ENCODE measurements around the gene STX10. TPM values are rescaled to one million over a fixed set of nuclear protein-coding genes. Genes with fewer than 3 reads are reported as not detected.

STX10 gene
- total and polyA plus RNA-seq, 9 of the 15 experiments (the other 6 are each of a cell fraction or from before 2014, with no cell fraction given), result 0.51 to 66.3 (median 31.0) TPM

DNA sequence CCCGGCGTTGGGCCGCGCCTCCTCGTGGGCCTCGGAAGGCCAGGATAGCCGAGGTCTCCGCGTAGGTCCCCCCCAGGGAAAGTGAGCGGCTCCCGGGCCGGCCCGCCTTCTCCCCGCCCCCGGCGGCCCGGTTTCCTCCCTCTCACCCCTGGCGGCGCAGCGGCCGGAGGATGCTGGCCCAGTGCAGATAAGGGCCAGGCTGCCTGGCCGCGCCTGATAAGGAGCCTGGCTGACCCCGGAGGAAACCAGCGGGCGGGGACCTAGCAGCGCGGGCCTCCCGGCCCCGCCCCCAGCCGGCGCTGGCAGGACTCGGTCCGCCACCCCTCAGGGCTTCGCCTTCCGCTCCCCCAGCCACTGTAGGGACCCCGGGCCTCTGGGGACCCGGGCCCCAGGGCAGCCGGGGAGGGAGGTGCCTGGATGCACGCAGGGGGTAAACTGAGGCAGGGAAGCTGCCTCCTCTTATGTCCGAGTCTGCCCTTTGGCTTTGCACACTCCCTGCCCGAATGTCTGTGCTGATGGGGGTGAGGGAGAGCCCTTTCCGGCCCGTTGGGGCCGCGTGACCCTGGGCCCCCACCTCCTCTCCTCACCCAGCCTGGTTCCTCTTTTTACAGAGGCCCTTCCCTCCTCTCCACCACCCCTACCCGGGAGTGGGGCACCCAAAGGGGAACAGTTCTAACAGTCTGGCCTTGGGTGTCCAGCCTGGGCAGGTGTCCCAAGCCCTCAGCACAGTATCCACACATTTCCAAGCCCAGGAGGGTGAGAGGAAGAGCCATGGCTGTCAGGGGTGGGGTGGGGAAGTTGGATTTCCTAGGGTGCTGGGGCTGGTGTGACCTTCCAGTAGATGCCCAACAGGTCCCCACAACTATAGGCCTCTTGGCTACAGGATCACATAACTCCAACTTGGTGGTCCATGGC, 47.3 kb downstream of the STX10 start, which contains the start of gene LYL1 (continued):
- TF ChIP-seq SOX6 (IDR thresholded peaks at IDR 0.05) (peak; percentile 97), POLR3A (IDR thresholded peaks at IDR 0.05; ENCODE audit: borderline replicate concordance, extremely low read depth, insufficient read depth, insufficient read length) (no peak), MTA2 (IDR thresholded peaks at IDR 0.05; ENCODE audit: low read depth) (peak; percentile 98), RCOR1 (IDR thresholded peaks at IDR 0.05; ENCODE audit: borderline replicate concordance in 1 of 2, low read depth in 2 of 2, low read length in 2 of 2) (peak in 1 of 2 experiments; percentile 91; a peak in 3 of 4 replicates), SMARCC2 (IDR thresholded peaks at IDR 0.05; ENCODE audit: low read depth) (peak; percentile 90), HNRNPL (IDR thresholded peaks at IDR 0.05; ENCODE audit: low read depth, low read length) (peak; percentile 68; the same call in 1 of the 2 replicates), ZFP36 (IDR thresholded peaks at IDR 0.05; ENCODE audit: low read depth, low read length, partially characterized antibody) (peak; percentile 7), ZFX (CRISPR knock-in tag; IDR thresholded peaks at IDR 0.05) (peak; percentile 87), TCF7 (IDR thresholded peaks at IDR 0.05; ENCODE audit: borderline replicate concordance) (no peak; the same call in 1 of the 2 replicates), TAF9B (IDR thresholded peaks at IDR 0.05; ENCODE audit: partially characterized antibody) (no peak), EZH2 (IDR thresholded peaks at IDR 0.05; ENCODE audit: borderline replicate concordance, low read depth, low read length) (no peak), ZBTB7A (IDR thresholded peaks at IDR 0.05; ENCODE audit: borderline replicate concordance, control insufficient read depth, low read depth, low read length) (peak; percentile 98), ZNF764 (CRISPR knock-in tag; IDR thresholded peaks at IDR 0.05; ENCODE audit: low read depth) (no peak), SIRT6 (IDR thresholded peaks at IDR 0.05; ENCODE audit: low read depth, low read length) (no peak), PCBP2 (IDR thresholded peaks at IDR 0.05; ENCODE audit: low read depth, low read length, poor library complexity, severe bottlenecking) (no peak), MCM7 (IDR thresholded peaks at IDR 0.05) (no peak), ZNF316 (IDR thresholded peaks at IDR 0.05) (no peak), NFXL1 (CRISPR knock-in tag; IDR thresholded peaks at IDR 0.05) (no peak), HDAC8 (tag; IDR thresholded peaks at IDR 0.05) (peak; percentile 64; the same call in 1 of the 2 replicates), ZNF778 (CRISPR knock-in tag; IDR thresholded peaks at IDR 0.05) (no peak), ZC3H11A (IDR thresholded peaks at IDR 0.05; ENCODE audit: low read depth, low read length) (no peak), ZNF507 (tag; conservative IDR thresholded peaks at IDR 0.05) (no peak), GABPB2 (CRISPR knock-in tag; conservative IDR thresholded peaks at IDR 0.05) (no peak), ZNF217 (CRISPR knock-in tag; IDR thresholded peaks at IDR 0.05) (no peak), TAL1 (IDR thresholded peaks at IDR 0.05) (peak; percentile 100)
- TF ChIP-seq, protein P1, sequence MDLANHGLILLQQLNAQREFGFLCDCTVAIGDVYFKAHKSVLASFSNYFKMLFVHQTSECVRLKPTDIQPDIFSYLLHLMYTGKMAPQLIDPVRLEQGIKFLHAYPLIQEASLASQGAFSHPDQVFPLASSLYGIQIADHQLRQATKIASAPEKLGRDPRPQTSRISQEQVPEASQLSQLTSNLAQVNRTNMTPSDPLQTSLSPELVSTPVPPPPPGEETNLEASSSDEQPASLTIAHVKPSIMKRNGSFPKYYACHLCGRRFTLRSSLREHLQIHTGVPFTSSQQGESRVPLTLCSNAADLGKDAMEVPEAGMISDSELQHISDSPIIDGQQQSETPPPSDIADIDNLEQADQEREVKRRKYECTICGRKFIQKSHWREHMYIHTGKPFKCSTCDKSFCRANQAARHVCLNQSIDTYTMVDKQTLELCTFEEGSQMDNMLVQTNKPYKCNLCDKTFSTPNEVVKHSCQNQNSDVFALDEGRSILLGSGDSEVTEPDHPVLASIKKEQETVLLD (IDR thresholded peaks at IDR 0.05), result peak; percentile 74; the same call in 1 of the 2 replicates
- TF ChIP-seq, protein P2, sequence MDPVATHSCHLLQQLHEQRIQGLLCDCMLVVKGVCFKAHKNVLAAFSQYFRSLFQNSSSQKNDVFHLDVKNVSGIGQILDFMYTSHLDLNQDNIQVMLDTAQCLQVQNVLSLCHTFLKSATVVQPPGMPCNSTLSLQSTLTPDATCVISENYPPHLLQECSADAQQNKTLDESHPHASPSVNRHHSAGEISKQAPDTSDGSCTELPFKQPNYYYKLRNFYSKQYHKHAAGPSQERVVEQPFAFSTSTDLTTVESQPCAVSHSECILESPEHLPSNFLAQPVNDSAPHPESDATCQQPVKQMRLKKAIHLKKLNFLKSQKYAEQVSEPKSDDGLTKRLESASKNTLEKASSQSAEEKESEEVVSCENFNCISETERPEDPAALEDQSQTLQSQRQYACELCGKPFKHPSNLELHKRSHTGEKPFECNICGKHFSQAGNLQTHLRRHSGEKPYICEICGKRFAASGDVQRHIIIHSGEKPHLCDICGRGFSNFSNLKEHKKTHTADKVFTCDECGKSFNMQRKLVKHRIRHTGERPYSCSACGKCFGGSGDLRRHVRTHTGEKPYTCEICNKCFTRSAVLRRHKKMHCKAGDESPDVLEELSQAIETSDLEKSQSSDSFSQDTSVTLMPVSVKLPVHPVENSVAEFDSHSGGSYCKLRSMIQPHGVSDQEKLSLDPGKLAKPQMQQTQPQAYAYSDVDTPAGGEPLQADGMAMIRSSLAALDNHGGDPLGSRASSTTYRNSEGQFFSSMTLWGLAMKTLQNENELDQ (CRISPR knock-in tag; IDR thresholded peaks at IDR 0.05; ENCODE audit: borderline replicate concordance), result no peak

Measured in K562 (cell line).